Stimulated activated CD8-positive, alpha-beta memory T cell treated with anti-CD3 and anti-CD28 coated beads, Interleukin-12 subunit alpha, Interleukin-12 subunit beta, amount 100 ng/mL, for 24 hours (primary cell): Measurements from ENCODE around the gene LCN1.

ENCODE experiments used
- DNase-seq: peaks from one replicate; pipeline ENCODE4 v3.0.0-alpha.2; 2020; ENCODE audit errors: extremely low read depth

The LCN1 gene

GRCh38 chr9:135567311-135567710 is 46.1 kb downstream of the LCN1 start:
- no peak for DNase-seq

GRCh38 chr9:135568026-135568425 is 46.8 kb downstream of the LCN1 start:
- no peak for DNase-seq

- no peak for DNase-seq
Observed at GRCh38 chr9:135570456-135570855, 49.2 kb downstream of the LCN1 start.

DNA sequence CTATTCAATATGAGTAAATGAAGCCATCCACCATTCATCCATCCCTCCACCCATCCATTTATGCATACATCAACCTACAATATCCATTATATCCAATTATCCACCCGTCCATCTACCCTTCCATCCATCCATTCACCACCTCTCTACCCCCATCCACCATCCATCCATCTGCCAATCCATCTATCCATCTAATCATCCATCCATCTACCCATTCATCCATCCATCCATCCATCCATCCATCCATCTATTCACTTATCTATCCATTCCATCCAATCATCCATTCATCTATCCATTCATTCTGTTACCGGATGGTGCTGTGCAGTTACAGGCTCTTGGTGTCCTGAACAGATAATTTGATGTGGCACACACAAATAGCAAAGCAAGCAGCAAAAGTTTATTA is 51.0 kb downstream of the LCN1 start:
- no peak for DNase-seq

DNA sequence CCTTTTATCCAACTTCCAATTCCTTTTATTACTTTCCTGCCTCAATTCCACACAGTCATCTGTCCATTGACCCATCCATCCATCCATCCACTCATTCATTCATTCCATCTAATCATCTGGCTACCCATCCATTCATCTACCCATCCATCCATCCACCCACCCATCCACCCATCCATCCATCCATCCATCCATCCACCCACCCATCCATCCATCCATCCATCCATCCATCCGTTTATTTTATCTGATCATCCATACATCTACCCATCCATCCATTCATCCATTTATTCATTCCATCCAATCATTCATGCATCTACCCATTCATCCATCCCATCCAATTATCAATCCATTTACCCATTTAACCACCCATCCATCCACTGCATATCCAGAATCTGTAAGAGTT is 51.9 kb downstream of the LCN1 start:
- no peak for DNase-seq

- no peak for DNase-seq
Observed at GRCh38 chr9:135574331-135574730, 53.1 kb downstream of the LCN1 start.

DNA sequence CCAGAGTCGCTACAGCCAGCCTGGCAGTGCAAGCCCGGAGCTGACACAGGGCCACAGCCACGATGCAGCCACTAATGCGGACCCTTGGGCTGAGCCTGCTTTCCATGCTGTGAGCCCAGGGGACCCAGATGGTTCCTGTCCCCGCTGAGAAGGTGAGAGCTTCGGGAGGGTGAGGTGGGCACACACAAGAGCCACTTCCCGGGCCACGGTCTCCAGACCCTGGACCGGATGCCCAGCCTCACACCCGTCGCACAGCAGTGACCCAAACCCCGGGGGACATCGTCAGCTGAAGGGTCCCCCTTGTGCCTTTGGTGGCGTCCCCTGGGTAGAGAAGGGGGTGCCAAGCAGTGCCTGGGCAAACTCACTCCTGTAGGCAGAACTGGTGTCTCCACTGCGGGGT is 53.7 kb downstream of the LCN1 start:
- no peak for DNase-seq
